ENCODE data around the gene KCNE4.

- TF ChIP-seq CTCF (IDR thresholded peaks at IDR 0.05) (no peak), EZH2 (IDR thresholded peaks at IDR 0.05; ENCODE audit: borderline replicate concordance, insufficient read depth, low read depth, low read length, poor library complexity, severe bottlenecking) (no peak)
These were observed 23.6 kb downstream of the KCNE4 start for GRCh38 chr2:223075301-223076270.
